ENCODE measurements around the gene NT5DC4. TPM values are rescaled to one million over a fixed set of nuclear protein-coding genes. Genes with fewer than 3 reads are reported as not detected.

Gene NT5DC4
- polyA plus RNA-seq, 2 of the 4 experiments (the other 2 are of a cell fraction), result not detected

DNA sequence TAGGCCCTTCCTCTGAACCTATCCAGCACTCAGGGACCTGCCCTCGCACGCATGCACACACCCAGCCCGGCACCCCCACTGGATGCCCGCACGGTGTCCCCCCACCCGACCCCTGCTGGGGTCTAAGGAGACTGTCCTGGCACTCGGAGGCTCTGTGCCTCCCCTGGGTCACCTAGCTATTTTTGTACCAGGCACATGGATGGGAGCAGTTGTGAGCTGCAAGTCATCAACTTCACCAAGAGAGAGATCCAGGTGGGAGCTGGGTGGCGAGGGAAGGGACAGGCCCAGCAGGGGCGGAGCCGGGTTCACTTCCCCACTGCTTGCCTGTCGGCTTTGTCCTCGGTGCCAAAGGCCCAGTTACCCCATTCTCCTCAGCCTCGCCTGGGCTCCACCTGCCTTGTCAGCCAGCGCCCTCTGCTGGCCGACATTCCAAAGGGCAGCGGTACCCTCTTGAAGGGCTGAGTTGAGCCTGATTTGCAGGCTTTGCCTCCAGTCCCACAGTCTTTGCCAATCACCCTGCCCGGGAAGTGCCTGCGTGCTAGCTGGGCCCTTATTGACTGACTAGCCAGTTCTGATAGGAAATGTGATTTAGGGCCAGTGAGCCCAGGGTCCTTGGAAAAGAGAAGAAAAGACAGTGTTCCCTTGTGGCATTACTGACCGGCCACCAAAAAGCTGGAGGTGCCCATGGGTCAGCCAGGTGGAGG, 5.8 kb downstream of the NT5DC4 start:
- H3K4me2 ChIP-seq, result peak overlapping the region; percentile 63
- H3K27ac ChIP-seq, result peak overlapping the region; percentile 81 to 86
- DNase-seq (ENCODE audit: low read depth in 1 of 2, low spot score in 1 of 2) (peak; percentile 92 to 93), FAIRE-seq (peak; percentile 56), ATAC-seq (peak; percentile 84 to 95)
- ChIA-PET CTCF (interaction anchor here (0.5 to 13.7 kb wide), 57 partner anchors 8 to 863 kb away, joined by 3 to 343 read pairs (median 6); partner anchors contain the start of genes CHCHD5 and SLC20A1), POLR2A (interaction anchor here (1.3 to 2.9 kb wide), 2 partner anchors 81 to 100 kb away, joined by 4 to 18 read pairs; partner anchors contain the start of gene SLC20A1)
- 20% methylated on average over 9 of the region's 19 CpGs for WGBS (ENCODE audit: missing lambda C conversion rate)
- H3K4me1 ChIP-seq, result peaks cover 21% of the 10 kb centered on the region
- no peaks in the 10 kb centered on the region for H3K9me3 ChIP-seq
- no peak overlapping the region for H3K4me3 ChIP-seq
- TF ChIP-seq ZC3H11A (IDR thresholded peaks at IDR 0.05), result no peak
- TF ChIP-seq, protein P1, sequence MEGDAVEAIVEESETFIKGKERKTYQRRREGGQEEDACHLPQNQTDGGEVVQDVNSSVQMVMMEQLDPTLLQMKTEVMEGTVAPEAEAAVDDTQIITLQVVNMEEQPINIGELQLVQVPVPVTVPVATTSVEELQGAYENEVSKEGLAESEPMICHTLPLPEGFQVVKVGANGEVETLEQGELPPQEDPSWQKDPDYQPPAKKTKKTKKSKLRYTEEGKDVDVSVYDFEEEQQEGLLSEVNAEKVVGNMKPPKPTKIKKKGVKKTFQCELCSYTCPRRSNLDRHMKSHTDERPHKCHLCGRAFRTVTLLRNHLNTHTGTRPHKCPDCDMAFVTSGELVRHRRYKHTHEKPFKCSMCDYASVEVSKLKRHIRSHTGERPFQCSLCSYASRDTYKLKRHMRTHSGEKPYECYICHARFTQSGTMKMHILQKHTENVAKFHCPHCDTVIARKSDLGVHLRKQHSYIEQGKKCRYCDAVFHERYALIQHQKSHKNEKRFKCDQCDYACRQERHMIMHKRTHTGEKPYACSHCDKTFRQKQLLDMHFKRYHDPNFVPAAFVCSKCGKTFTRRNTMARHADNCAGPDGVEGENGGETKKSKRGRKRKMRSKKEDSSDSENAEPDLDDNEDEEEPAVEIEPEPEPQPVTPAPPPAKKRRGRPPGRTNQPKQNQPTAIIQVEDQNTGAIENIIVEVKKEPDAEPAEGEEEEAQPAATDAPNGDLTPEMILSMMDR (IDR thresholded peaks at IDR 0.05), result peak; percentile 97
- TF ChIP-seq MYC (IDR thresholded peaks at IDR 0.05; ENCODE audit: borderline replicate concordance, low read length), result peak; percentile 39; the same call in 1 of the 2 replicates
- TF ChIP-seq KDM1A (IDR thresholded peaks at IDR 0.05; ENCODE audit: low read depth), result no peak
- TF ChIP-seq RAD21 (conservative IDR thresholded peaks at IDR 0.05 in 1 of 2, IDR thresholded peaks at IDR 0.05 in 1 of 2), result peak; percentile 99 to 100
- TF ChIP-seq CHD4 (IDR thresholded peaks at IDR 0.05; ENCODE audit: borderline replicate concordance), result no peak
- TF ChIP-seq, protein P2, sequence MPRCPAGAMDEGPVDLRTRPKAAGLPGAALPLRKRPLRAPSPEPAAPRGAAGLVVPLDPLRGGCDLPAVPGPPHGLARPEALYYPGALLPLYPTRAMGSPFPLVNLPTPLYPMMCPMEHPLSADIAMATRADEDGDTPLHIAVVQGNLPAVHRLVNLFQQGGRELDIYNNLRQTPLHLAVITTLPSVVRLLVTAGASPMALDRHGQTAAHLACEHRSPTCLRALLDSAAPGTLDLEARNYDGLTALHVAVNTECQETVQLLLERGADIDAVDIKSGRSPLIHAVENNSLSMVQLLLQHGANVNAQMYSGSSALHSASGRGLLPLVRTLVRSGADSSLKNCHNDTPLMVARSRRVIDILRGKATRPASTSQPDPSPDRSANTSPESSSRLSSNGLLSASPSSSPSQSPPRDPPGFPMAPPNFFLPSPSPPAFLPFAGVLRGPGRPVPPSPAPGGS (IDR thresholded peaks at IDR 0.05), result no peak
- no peak for TF ChIP-seq KDM5A (IDR thresholded peaks at IDR 0.05)
- TF ChIP-seq, protein P3, sequence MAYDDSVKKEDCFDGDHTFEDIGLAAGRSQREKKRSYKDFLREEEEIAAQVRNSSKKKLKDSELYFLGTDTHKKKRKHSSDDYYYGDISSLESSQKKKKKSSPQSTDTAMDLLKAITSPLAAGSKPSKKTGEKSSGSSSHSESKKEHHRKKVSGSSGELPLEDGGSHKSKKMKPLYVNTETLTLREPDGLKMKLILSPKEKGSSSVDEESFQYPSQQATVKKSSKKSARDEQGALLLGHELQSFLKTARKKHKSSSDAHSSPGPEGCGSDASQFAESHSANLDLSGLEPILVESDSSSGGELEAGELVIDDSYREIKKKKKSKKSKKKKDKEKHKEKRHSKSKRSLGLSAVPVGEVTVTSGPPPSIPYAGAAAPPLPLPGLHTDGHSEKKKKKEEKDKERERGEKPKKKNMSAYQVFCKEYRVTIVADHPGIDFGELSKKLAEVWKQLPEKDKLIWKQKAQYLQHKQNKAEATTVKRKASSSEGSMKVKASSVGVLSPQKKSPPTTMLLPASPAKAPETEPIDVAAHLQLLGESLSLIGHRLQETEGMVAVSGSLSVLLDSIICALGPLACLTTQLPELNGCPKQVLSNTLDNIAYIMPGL (CRISPR knock-in tag; IDR thresholded peaks at IDR 0.05; ENCODE audit: borderline replicate concordance), result no peak
- TF ChIP-seq MAFK (IDR thresholded peaks at IDR 0.05; ENCODE audit: partially characterized antibody), result no peak
- TF ChIP-seq, protein P4, sequence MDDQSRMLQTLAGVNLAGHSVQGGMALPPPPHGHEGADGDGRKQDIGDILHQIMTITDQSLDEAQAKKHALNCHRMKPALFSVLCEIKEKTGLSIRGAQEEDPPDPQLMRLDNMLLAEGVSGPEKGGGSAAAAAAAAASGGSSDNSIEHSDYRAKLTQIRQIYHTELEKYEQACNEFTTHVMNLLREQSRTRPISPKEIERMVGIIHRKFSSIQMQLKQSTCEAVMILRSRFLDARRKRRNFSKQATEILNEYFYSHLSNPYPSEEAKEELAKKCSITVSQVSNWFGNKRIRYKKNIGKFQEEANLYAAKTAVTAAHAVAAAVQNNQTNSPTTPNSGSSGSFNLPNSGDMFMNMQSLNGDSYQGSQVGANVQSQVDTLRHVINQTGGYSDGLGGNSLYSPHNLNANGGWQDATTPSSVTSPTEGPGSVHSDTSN (IDR thresholded peaks at IDR 0.05), result no peak
- no peak for TF ChIP-seq EP300 (IDR thresholded peaks at IDR 0.05)
- TF ChIP-seq JUN (IDR thresholded peaks at IDR 0.05), result no peak
- TF ChIP-seq POLR2AphosphoS2 (conservative IDR thresholded peaks at IDR 0.05; ENCODE audit: low read length), result no peak
- TF ChIP-seq, protein P5, sequence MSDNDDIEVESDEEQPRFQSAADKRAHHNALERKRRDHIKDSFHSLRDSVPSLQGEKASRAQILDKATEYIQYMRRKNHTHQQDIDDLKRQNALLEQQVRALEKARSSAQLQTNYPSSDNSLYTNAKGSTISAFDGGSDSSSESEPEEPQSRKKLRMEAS (IDR thresholded peaks at IDR 0.05), result peak; percentile 60
- TF ChIP-seq SMC3 (IDR thresholded peaks at IDR 0.05), result peak; percentile 99
- no peak for TF ChIP-seq PHF8 (IDR thresholded peaks at IDR 0.05; ENCODE audit: borderline replicate concordance, low read depth)
- no peak for TF ChIP-seq NR3C1 (IDR thresholded peaks at IDR 0.05)
- no peak for TF ChIP-seq ESRRA (IDR thresholded peaks at IDR 0.05; ENCODE audit: borderline replicate concordance, low read length)
- no peak for TF ChIP-seq RARB (CRISPR knock-in tag; IDR thresholded peaks at IDR 0.05)
